Measurements from ENCODE around the gene TXNDC16. TPM values are rescaled to one million over a fixed set of nuclear protein-coding genes. Genes with fewer than 3 reads are reported as not detected.

The TXNDC16 gene
- total RNA-seq, 2 donors from 2014 or later: 7.8 to 10.6 TPM

GRCh38 chr14:52550661-52551060 is 1.6 kb downstream of the TXNDC16 start:
- Histone ChIP-seq H3K27ac (no peak overlapping the region), H3K4me3 (no peak overlapping the region), H3K36me3 (no peaks in the 10 kb centered on the region), H3K9me3 (no peaks in the 10 kb centered on the region), H3K9ac (ENCODE audit: low read depth in 2 of 2, low read length in 2 of 2) (no peak overlapping the region), H3K27me3 (no peaks in the 10 kb centered on the region), H3K4me1 (peaks cover 4% of the 10 kb centered on the region)
- intact Hi-C loops (cut with DNase I): loop anchor here (10.0 kb wide), 1 partner anchor 144 kb away; the partner anchor contains the start of gene ERO1A
- TF ChIP-seq CTCF (IDR thresholded peaks at IDR 0.05): no peak
- no peak for DNase-seq

GRCh38 chr14:52547526-52547925 is 4.8 kb downstream of the TXNDC16 start:
- intact Hi-C loops (cut with DNase I): no loop called here
- no peak overlapping the region for H3K9ac ChIP-seq (ENCODE audit: low read depth in 2 of 2, low read length in 2 of 2)
- H3K27ac ChIP-seq: no peak overlapping the region
- H3K4me1 ChIP-seq: no peaks in the 10 kb centered on the region
- no peaks in the 10 kb centered on the region for H3K9me3 ChIP-seq
- no peaks in the 10 kb centered on the region for H3K36me3 ChIP-seq
- no peak for DNase-seq
- H3K27me3 ChIP-seq: no peaks in the 10 kb centered on the region
- H3K4me3 ChIP-seq: no peak overlapping the region
- TF ChIP-seq CTCF (IDR thresholded peaks at IDR 0.05): no peak

GRCh38 chr14:52547027-52547426 is 5.3 kb downstream of the TXNDC16 start:
- Histone ChIP-seq H3K27ac (no peak overlapping the region), H3K4me1 (no peaks in the 10 kb centered on the region), H3K27me3 (no peaks in the 10 kb centered on the region), H3K9me3 (no peaks in the 10 kb centered on the region), H3K4me3 (no peak overlapping the region), H3K36me3 (no peaks in the 10 kb centered on the region), H3K9ac (ENCODE audit: low read depth in 2 of 2, low read length in 2 of 2) (no peak overlapping the region)
- TF ChIP-seq CTCF (IDR thresholded peaks at IDR 0.05): no peak
- no peak for DNase-seq
- intact Hi-C loops (cut with DNase I): no loop called here

GRCh38 chr14:52546318-52546670 is 6.0 kb downstream of the TXNDC16 start:
- intact Hi-C loops (cut with DNase I): no loop called here
- no peak for TF ChIP-seq CTCF (IDR thresholded peaks at IDR 0.05)
- Histone ChIP-seq H3K4me3 (no peak overlapping the region), H3K9ac (ENCODE audit: low read depth in 2 of 2, low read length in 2 of 2) (no peak overlapping the region), H3K9me3 (no peaks in the 10 kb centered on the region), H3K4me1 (no peaks in the 10 kb centered on the region), H3K36me3 (no peaks in the 10 kb centered on the region), H3K27ac (no peak overlapping the region), H3K27me3 (no peaks in the 10 kb centered on the region)
- DNase-seq: no peak

GRCh38 chr14:52545584-52546317 is 6.6 kb downstream of the TXNDC16 start:
- H3K4me3 ChIP-seq: no peak overlapping the region
- no peak for DNase-seq
- H3K27me3 ChIP-seq: no peaks in the 10 kb centered on the region
- H3K4me1 ChIP-seq: no peaks in the 10 kb centered on the region
- no peak overlapping the region for H3K27ac ChIP-seq
- H3K9ac ChIP-seq (ENCODE audit: low read depth in 2 of 2, low read length in 2 of 2): no peak overlapping the region
- H3K36me3 ChIP-seq: no peaks in the 10 kb centered on the region
- intact Hi-C loops (cut with DNase I): no loop called here
- H3K9me3 ChIP-seq: no peaks in the 10 kb centered on the region
- TF ChIP-seq CTCF (IDR thresholded peaks at IDR 0.05): no peak

Data from colonic mucosa (tissue), 4 donors.